Memory B cell (primary cell): ENCODE measurements around the gene SLC9A9.
A peak's percentile ranks its signal among the peaks of the same experiment; 100 is the strongest.

ENCODE experiments used
- ATAC-seq: fragments of 150-1000 bp; cut with Tn5 transposase; 2 replicates; pipeline ENCODE4 v1.10.0; 2021; ENCODE audit warnings: low read depth, mild to moderate bottlenecking, moderate library complexity
- DNase-seq, 2 donors: peaks; one replicate each; pipeline ENCODE4 v3.0.0; 2022; ENCODE audit warnings: low spot score in 2 of 2
- H3K27ac Mint-ChIP-seq: one replicate; pipeline ENCODE4 v1.8.0; 2022; ENCODE audit warnings: mild to moderate bottlenecking, moderate library complexity, mixed read lengths
- H3K27me3 Mint-ChIP-seq: one replicate; pipeline ENCODE4 v1.8.0; 2022; ENCODE audit warnings: mixed read lengths
- H3K36me3 Mint-ChIP-seq: one replicate; pipeline ENCODE4 v1.8.0; 2022; ENCODE audit warnings: mild to moderate bottlenecking, mixed read lengths
- H3K4me1 Mint-ChIP-seq: one replicate; pipeline ENCODE4 v1.8.0; 2022; ENCODE audit warnings: mixed read lengths
- H3K4me3 Mint-ChIP-seq: one replicate; pipeline ENCODE4 v1.8.0; 2022; ENCODE audit warnings: mild to moderate bottlenecking, moderate library complexity, mixed read lengths
- H3K9me3 Mint-ChIP-seq: one replicate; pipeline ENCODE4 v1.8.0; 2022; ENCODE audit warnings: mixed read lengths

Gene SLC9A9

GRCh38 chr3:143640774-143641173 lies 207.5 kb downstream of the SLC9A9 start:
- Mint-ChIP-seq H3K9me3 (peaks cover 3% of the 10 kb centered on the region), H3K27me3 (no peaks in the 10 kb centered on the region), H3K36me3 (peaks cover 17% of the 10 kb centered on the region), H3K4me3 (no peak overlapping the region), H3K4me1 (peaks cover 5% of the 10 kb centered on the region), H3K27ac (no peak overlapping the region)
- ATAC-seq (no peak), DNase-seq (no peak)

- ATAC-seq: no peak
- peaks cover 2% of the 10 kb centered on the region for H3K4me1 Mint-ChIP-seq
- H3K4me3 Mint-ChIP-seq: no peak overlapping the region
- H3K27ac Mint-ChIP-seq: no peak overlapping the region
- no peaks in the 10 kb centered on the region for H3K27me3 Mint-ChIP-seq
- peaks cover 16% of the 10 kb centered on the region for H3K36me3 Mint-ChIP-seq
- H3K9me3 Mint-ChIP-seq: peaks cover 5% of the 10 kb centered on the region
- DNase-seq: no peak
These were observed 211.1 kb downstream of the SLC9A9 start for GRCh38 chr3:143637133-143637532.

- no peak overlapping the region for H3K27ac Mint-ChIP-seq
- peaks cover 2% of the 10 kb centered on the region for H3K9me3 Mint-ChIP-seq
- H3K36me3 Mint-ChIP-seq: peaks cover 10% of the 10 kb centered on the region
- H3K4me3 Mint-ChIP-seq: no peak overlapping the region
- ATAC-seq (no peak), DNase-seq (no peak)
- no peaks in the 10 kb centered on the region for H3K27me3 Mint-ChIP-seq
- peaks cover 2% of the 10 kb centered on the region for H3K4me1 Mint-ChIP-seq
These were observed 213.3 kb downstream of the SLC9A9 start for GRCh38 chr3:143634991-143635390.

- H3K4me1 Mint-ChIP-seq: peaks cover 2% of the 10 kb centered on the region
- no peak overlapping the region for H3K27ac Mint-ChIP-seq
- DNase-seq: no peak
- no peak overlapping the region for H3K4me3 Mint-ChIP-seq
- no peak for ATAC-seq
- no peaks in the 10 kb centered on the region for H3K27me3 Mint-ChIP-seq
- H3K36me3 Mint-ChIP-seq: peaks cover 10% of the 10 kb centered on the region
- H3K9me3 Mint-ChIP-seq: peaks cover 2% of the 10 kb centered on the region
These were observed 213.8 kb downstream of the SLC9A9 start for GRCh38 chr3:143634427-143634826.

- no peak overlapping the region for H3K4me3 Mint-ChIP-seq
- peaks cover 2% of the 10 kb centered on the region for H3K9me3 Mint-ChIP-seq
- ATAC-seq (no peak), DNase-seq (no peak)
- H3K4me1 Mint-ChIP-seq: peaks cover 2% of the 10 kb centered on the region
- H3K36me3 Mint-ChIP-seq: peaks cover 7% of the 10 kb centered on the region
- no peaks in the 10 kb centered on the region for H3K27me3 Mint-ChIP-seq
- H3K27ac Mint-ChIP-seq: no peak overlapping the region
These were observed 214.5 kb downstream of the SLC9A9 start for GRCh38 chr3:143633816-143634215.

- Mint-ChIP-seq H3K4me3 (no peak overlapping the region), H3K27me3 (no peaks in the 10 kb centered on the region), H3K4me1 (no peaks in the 10 kb centered on the region), H3K27ac (no peak overlapping the region), H3K9me3 (peaks cover 1% of the 10 kb centered on the region), H3K36me3 (peaks cover 4% of the 10 kb centered on the region)
- ATAC-seq (no peak), DNase-seq (no peak)
These were observed 218.5 kb downstream of the SLC9A9 start for GRCh38 chr3:143629726-143630125.

GRCh38 chr3:143628971-143629370 lies 219.3 kb downstream of the SLC9A9 start:
- Mint-ChIP-seq H3K36me3 (peaks cover 4% of the 10 kb centered on the region), H3K27ac (no peak overlapping the region), H3K9me3 (peaks cover 1% of the 10 kb centered on the region), H3K27me3 (no peaks in the 10 kb centered on the region), H3K4me1 (no peaks in the 10 kb centered on the region), H3K4me3 (no peak overlapping the region)
- no peak for ATAC-seq
- no peak for DNase-seq

GRCh38 chr3:143627336-143627735 lies 220.9 kb downstream of the SLC9A9 start:
- H3K4me3 Mint-ChIP-seq: no peak overlapping the region
- ATAC-seq (no peak), DNase-seq (no peak)

GRCh38 chr3:143619231-143619630 lies 229.0 kb downstream of the SLC9A9 start:
- Mint-ChIP-seq H3K36me3 (peaks cover 11% of the 10 kb centered on the region), H3K4me1 (peaks cover under 1% of the 10 kb centered on the region), H3K4me3 (no peak overlapping the region), H3K27ac (no peak overlapping the region), H3K9me3 (no peaks in the 10 kb centered on the region), H3K27me3 (no peaks in the 10 kb centered on the region)
- DNase-seq: no peak
- no peak for ATAC-seq

More at GRCh38 chr3:143627336-143627735, 220.9 kb downstream of the SLC9A9 start:
- H3K4me1 Mint-ChIP-seq: no peaks in the 10 kb centered on the region
- H3K9me3 Mint-ChIP-seq: peaks cover 1% of the 10 kb centered on the region
- H3K36me3 Mint-ChIP-seq: peaks cover 6% of the 10 kb centered on the region
- H3K27ac Mint-ChIP-seq: no peak overlapping the region
- H3K27me3 Mint-ChIP-seq: no peaks in the 10 kb centered on the region

GRCh38 chr3:143617050-143617449 lies 231.2 kb downstream of the SLC9A9 start:
- DNase-seq: no peak
- H3K4me1 Mint-ChIP-seq: peaks cover 4% of the 10 kb centered on the region
- peaks cover 9% of the 10 kb centered on the region for H3K36me3 Mint-ChIP-seq
- H3K27ac Mint-ChIP-seq: no peak overlapping the region
- H3K4me3 Mint-ChIP-seq: no peak overlapping the region
- no peak for ATAC-seq
- H3K9me3 Mint-ChIP-seq: no peaks in the 10 kb centered on the region
- no peaks in the 10 kb centered on the region for H3K27me3 Mint-ChIP-seq

GRCh38 chr3:143613226-143613625 lies 235.0 kb downstream of the SLC9A9 start:
- Mint-ChIP-seq H3K27ac (no peak overlapping the region), H3K4me1 (peaks cover 6% of the 10 kb centered on the region), H3K4me3 (no peak overlapping the region), H3K36me3 (peaks cover 9% of the 10 kb centered on the region), H3K9me3 (no peaks in the 10 kb centered on the region), H3K27me3 (no peaks in the 10 kb centered on the region)
- ATAC-seq (no peak), DNase-seq (no peak)

GRCh38 chr3:143612541-143612940 lies 235.7 kb downstream of the SLC9A9 start:
- DNase-seq (no peak), ATAC-seq (no peak)
- Mint-ChIP-seq H3K4me1 (peaks cover 6% of the 10 kb centered on the region), H3K36me3 (peaks cover 2% of the 10 kb centered on the region), H3K27ac (no peak overlapping the region), H3K9me3 (no peaks in the 10 kb centered on the region), H3K4me3 (no peak overlapping the region), H3K27me3 (no peaks in the 10 kb centered on the region)

- no peak overlapping the region for H3K27ac Mint-ChIP-seq
- H3K9me3 Mint-ChIP-seq: no peaks in the 10 kb centered on the region
- ATAC-seq (no peak), DNase-seq (no peak)
- no peak overlapping the region for H3K4me3 Mint-ChIP-seq
- peaks cover 14% of the 10 kb centered on the region for H3K4me1 Mint-ChIP-seq
- H3K27me3 Mint-ChIP-seq: no peaks in the 10 kb centered on the region
- H3K36me3 Mint-ChIP-seq: peaks cover 2% of the 10 kb centered on the region
These were observed 239.3 kb downstream of the SLC9A9 start for GRCh38 chr3:143608966-143609365.

- Mint-ChIP-seq H3K27me3 (no peaks in the 10 kb centered on the region), H3K36me3 (peaks cover 3% of the 10 kb centered on the region), H3K9me3 (no peaks in the 10 kb centered on the region), H3K4me3 (no peak overlapping the region), H3K4me1 (peaks cover 13% of the 10 kb centered on the region), H3K27ac (peak overlapping the region; percentile 55)
- DNase-seq: no peak
- peak; percentile 45 for ATAC-seq
These were observed 242.9 kb downstream of the SLC9A9 start for GRCh38 chr3:143605233-143605950.
